Retinal pigment epithelial cell (primary cell): ENCODE data around the gene MARS1.

ENCODE experiments used
- DNase-seq: peaks from one replicate; pipeline ENCODE4 v3.0.0-alpha.2; 2010; ENCODE audit warnings: low read depth
- H3K4me3 ChIP-seq: 2 replicates; pipeline ENCODE4 v1.5.1; 2011; ENCODE audit warnings: mild to moderate bottlenecking, low read length, control low read depth, moderate library complexity
- TF ChIP-seq, protein P1 (sequence below): conservative IDR thresholded peaks from 2 replicates; pipeline ENCODE4 v1.5.1; 2011; ENCODE audit warnings: low read depth, low read length, control low read depth, inconsistent platforms

Gene MARS1

DNA sequence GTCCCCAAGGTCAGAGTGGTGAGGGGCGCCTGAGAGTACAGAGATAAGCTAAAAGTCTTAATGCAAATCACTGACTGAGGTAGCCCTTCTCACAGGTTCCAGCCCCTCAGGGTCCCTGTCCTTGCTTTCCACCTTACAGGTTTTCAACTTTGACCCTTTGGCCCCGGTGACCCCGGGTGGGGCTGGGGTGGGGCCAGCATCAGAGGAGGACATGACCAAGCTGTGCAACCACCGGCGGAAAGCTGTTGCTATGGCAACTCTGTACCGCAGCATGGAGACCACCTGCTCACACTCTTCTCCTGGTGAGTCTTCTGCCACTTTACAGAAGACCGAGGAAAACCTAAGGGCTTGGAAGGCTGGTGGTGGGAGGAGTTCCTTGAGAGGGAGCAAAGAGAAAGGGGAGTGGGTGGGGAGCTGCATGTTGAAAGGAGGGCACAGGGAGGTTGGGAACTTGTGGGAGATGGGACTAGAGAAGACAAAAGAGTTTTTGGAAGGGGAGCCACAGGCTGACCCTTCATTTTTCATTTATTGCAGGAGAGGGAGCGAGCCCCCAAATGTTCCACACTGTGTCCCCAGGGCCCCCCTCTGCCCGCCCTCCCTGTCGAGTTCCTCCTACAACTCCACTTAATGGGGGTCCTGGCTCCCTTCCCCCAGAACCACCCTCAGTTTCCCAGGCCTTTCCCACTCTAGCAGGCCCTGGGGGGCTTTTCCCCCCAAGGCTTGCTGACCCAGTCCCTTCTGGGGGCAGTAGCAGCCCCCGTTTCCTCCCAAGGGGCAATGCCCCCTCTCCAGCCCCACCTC lies 37.1 kb downstream of the MARS1 start:
- peak overlapping the region; percentile 72 for H3K4me3 ChIP-seq
- no peak for DNase-seq
- TF ChIP-seq, protein P1, sequence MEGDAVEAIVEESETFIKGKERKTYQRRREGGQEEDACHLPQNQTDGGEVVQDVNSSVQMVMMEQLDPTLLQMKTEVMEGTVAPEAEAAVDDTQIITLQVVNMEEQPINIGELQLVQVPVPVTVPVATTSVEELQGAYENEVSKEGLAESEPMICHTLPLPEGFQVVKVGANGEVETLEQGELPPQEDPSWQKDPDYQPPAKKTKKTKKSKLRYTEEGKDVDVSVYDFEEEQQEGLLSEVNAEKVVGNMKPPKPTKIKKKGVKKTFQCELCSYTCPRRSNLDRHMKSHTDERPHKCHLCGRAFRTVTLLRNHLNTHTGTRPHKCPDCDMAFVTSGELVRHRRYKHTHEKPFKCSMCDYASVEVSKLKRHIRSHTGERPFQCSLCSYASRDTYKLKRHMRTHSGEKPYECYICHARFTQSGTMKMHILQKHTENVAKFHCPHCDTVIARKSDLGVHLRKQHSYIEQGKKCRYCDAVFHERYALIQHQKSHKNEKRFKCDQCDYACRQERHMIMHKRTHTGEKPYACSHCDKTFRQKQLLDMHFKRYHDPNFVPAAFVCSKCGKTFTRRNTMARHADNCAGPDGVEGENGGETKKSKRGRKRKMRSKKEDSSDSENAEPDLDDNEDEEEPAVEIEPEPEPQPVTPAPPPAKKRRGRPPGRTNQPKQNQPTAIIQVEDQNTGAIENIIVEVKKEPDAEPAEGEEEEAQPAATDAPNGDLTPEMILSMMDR, result no peak

- no peak overlapping the region for H3K4me3 ChIP-seq
- DNase-seq, result no peak
- TF ChIP-seq, protein P1, result no peak
Observed at GRCh38 chr12:57525615-57526383, 37.9 kb downstream of the MARS1 start.

DNA sequence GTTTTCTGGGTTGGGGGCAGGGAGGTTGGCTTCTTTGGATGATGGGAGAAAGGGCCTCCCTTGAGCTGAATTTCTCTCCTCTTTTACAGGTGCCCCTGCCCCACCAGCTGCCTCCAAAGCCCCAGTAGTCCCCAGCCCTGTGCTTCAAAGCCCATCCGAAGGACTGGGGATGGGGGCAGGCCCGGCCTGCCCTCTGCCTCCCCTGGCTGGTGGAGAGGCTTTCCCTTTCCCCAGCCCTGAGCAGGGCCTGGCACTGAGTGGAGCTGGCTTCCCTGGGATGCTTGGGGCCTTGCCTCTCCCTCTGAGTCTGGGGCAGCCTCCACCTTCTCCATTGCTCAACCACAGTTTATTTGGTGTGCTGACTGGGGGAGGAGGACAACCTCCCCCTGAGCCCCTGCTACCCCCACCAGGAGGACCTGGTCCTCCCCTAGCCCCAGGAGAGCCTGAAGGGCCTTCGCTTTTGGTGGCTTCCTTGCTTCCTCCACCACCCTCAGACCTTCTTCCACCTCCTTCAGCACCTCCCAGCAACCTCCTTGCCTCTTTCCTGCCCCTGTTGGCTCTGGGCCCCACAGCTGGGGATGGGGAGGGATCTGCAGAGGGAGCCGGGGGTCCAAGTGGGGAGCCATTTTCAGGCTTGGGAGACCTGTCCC lies 38.7 kb downstream of the MARS1 start:
- no peak for DNase-seq
- TF ChIP-seq, protein P1, result no peak
- no peak overlapping the region for H3K4me3 ChIP-seq

GRCh38 chr12:57527184-57527583 lies 39.3 kb downstream of the MARS1 start:
- DNase-seq, result no peak
- no peak overlapping the region for H3K4me3 ChIP-seq
- TF ChIP-seq, protein P1, result no peak

DNA sequence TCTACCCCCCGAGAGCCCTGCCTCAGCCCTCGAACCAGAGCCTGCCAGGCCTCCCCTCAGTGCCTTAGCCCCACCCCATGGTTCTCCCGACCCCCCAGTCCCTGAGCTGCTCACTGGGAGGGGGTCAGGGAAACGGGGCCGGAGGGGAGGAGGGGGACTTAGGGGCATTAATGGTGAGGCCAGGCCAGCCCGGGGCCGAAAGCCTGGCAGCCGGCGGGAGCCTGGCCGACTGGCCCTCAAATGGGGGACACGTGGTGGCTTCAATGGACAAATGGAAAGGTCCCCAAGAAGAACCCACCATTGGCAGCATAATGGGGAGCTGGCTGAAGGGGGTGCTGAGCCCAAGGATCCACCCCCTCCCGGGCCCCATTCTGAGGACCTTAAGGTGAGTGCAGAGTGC lies 40.3 kb downstream of the MARS1 start:
- TF ChIP-seq, protein P1, result no peak
- DNase-seq, result no peak
- H3K4me3 ChIP-seq, result no peak overlapping the region

- no peak for DNase-seq
- TF ChIP-seq, protein P1, result no peak
- no peak overlapping the region for H3K4me3 ChIP-seq
Observed at GRCh38 chr12:57528831-57529555, 41.1 kb downstream of the MARS1 start.
